NCI-H1417 treated with DMSO at 0.1 percent for 48 hours (cell line): ENCODE results near the gene CES2.

Experiments
- DNase-seq: peaks from one replicate; lab custom pipeline; 2025; lab: John Stamatoyannopoulos, UW

Gene CES2

GRCh38 chr16:66902648-66903543, 32.4 kb upstream of the CES2 start:
- no peak for DNase-seq

GRCh38 chr16:66903544-66904427, 31.5 kb upstream of the CES2 start:
- no peak for DNase-seq

DNA sequence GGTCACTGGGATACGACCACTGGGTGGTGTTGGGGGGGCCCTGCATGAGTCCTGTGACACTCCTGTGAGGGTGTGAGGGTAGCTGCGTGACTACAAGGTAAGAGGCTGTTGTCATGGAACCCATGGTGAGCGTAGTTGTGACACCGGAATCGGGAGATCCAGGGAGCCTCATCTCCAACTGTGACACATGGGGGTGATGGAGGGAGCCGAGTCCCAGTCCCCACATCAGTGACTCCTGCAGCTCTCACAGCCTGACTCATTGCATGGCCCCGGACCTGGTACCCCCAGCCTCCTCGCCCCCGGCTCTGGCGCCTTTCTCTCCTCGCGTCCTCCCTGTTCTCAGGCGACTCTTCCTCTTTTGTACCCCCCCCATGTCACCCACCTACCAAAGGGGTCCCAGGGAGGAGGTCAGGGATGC, 30.9 kb upstream of the CES2 start:
- no peak for DNase-seq

- DNase-seq = no peak
Observed at GRCh38 chr16:66904846-66905632, 30.3 kb upstream of the CES2 start.

DNA sequence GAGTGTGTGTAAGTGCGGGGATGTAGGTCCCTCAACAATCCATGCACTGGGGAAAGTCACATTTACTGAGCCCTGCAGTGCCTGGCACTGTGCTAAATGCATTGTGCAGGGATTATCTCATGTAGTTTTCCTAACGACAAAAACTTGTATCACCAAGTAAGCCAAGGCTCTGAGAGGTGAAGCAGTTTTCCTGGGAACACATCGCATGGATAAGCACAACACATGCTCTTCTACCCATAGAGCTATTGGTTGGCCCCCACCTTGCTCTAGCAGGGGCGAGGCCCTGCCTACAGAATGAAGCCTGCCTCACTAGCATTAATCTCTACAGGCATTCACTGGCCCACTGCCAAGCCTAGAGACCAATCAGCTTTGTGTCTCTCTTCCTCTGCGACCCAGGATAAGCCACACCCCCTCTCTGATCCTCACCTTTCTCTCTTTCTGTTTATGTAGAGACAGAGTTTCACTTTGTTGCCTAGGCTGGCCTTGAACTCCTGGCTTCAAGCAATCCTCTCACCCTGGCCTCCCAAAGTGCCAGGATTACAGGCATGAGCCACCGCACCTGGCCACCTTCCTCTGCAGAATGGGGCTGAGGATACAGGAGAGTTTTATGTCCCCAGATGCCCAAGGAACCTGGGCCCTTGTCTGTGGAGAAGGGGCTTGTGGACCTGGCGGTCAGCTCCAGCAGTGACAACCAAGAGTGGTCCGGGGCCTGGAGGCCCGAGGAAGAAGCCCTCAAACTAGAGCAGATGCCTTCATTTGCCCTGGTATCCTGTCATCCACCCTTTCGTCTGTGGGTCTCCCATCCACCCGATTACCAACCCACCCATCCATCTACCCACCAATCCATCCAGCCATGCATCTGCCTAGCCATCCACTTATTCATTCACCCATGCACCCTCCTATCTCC, 29.4 kb upstream of the CES2 start:
- DNase-seq = no peak

- DNase-seq = no peak
Observed at GRCh38 chr16:66906916-66907836, 28.1 kb upstream of the CES2 start.

DNA sequence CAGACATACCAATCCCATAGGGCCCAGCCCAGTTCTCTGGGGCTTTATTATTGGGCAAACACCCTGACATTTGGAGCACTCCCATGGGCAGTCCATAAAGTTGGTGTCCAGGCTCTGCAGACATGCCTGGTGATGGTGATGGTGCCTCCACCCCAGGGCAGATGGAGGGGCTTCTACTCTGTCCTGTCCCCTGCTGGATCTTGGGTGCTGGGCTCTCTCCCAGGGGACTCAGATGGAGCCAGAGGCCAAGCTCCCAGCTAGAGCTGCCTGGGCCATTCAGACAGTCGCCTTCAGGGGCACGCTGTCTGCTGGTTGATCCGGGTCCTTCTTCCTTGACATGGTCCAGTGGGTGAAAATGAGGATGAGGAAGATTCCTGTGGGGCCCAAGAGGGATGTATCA, 27.2 kb upstream of the CES2 start:
- DNase-seq = no peak

DNA sequence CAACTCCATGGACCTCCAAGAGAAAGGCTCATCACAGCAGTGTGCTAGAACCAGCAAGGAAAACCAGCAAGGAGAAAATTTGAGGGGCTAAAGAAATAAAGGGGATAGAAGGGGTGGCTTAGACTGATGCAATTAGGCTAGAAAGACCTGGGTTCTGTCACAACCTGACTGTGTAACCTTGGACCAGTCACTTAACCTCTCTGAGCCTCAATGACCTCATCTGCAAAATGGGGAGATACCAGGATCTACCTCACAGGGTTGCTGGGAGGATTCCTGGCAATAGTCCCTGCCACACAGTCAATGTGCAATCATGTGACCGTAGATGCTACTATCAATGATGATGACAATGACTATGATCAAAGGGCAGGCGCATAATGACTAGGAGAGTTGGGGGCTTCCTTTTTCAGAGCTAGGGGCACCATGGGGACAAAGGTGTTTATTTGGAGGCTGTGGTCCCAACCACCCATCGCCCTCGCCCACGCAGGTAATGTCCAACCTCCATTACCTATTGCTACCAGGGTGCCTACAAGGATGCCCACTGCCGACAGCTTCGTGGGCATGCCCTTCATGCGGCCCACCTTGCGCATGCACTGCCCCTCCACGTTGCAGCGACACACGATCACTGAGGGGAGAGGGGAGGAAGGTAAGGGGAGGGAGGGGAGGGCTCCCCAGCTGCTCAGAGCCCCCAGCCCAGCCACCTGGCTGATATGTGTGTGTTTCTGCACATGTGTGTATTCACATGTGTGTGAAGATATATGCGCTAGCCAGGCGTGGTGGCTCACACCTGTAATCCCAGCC, 26.4 kb upstream of the CES2 start:
- DNase-seq = no peak

DNA sequence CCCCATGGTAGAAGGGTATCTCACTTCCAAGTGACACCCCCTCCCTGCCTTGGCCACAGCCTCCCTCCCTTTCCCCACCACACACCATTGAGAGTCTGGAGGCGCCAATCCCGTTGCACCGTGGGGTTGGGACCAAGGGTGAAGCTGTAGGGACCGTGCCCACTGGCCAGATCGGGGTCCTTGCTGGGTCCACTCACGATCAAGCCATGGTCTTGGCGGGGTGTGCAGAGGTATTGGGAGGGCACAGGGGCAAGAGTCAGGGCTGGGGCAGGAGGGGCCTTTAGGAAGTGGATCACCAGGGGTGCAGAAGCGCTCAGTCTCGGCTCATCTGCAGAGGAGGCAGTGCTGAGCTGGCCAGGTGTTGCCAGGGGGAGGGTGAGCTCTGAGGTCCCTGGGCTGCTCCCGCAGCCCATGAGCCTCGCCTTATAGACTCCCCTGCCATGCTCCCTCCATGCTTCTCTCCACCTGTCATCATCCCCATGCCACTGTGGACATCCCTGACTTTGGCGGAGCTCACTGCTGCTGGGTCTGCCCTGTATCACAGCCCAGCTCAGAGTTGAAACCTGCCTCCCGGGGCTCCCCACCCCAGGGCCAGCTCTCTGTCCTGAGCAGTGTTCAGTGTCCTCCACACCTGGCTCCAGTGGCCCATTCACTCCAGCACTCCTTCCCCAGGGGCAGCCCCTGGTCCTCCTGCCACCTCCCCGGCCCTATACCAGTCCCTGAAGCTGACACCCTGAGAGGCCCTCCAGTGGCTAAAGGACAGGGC, 25.0 kb upstream of the CES2 start:
- DNase-seq = no peak

DNA sequence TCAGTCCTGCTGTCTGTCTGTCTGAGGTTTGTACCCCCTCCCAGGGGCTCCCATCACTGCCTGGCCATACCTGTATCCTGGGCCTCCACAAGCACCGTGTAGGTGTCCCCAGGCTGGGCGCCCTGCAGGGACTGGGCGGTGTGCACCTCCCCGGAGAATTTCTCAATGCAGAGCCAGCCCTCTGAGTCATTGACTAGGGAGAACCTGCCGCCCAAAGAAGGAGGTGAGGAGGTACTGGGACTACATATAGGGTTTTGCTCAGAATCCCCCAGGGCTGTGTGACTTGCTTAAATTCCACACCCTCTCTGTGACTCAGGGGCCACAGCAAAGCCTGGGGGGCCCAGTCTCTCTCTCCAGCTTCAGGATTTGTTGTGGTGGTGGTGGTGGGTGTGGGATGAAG, 24.2 kb upstream of the CES2 start:
- no peak for DNase-seq

DNA sequence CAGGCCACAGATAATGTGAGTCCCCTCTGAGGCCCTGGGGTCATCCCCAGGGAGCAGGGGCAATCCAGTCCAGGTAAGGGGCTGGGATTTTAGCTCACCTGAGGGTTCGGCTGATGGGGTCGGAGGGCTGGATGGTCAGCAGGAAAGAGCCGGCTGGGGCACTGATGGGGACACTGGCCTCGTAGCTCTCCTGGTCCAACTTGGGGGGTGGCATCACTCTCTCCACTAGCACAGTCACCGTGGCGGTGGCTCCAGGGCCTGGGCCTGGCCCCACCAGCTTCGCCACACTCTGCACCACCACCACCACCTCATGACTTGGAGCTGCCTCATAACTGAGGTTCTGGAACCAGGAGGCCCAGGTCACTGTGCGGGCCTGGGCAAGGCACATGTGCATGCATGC, 23.5 kb upstream of the CES2 start:
- DNase-seq = no peak

DNA sequence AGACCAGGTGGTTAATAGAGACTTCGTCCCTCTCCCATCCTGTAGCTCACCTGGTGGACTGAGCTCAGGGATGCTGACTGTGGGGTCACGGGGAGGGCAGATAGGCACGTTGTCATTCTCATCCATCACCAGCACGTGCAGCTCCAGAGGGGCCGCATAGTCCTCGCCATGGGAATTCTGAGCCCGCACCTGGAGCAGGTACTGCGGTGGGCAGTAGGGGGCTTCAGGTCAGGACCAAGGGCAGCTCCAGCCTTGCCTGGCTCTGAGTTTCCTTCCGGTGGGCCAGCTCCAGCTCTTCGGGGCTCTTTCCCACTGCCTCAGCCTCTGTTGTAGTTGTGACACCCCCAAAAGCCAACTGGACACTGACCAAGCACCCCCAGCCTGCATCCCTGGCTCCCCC, 22.2 kb upstream of the CES2 start:
- DNase-seq = no peak

DNA sequence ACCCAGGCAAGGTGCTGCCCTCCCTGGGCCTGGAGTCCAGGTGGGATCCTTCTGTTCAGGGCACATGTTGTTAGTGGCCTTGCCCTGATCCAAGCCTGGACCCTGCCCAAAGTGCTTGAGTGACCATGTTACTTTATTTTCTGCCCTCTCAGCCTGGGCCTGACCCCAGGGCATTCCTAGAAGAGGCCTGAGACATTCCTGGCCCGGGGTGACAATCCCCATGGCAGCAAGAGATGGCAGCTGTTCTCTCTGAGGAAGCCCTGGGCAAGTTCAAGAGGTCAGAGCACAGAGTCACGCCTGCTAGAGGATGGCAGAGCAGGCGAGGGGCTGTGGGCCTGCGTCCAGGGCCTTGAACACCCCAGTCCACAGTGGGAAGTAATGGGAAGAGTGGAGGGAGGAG, 21.6 kb upstream of the CES2 start:
- no peak for DNase-seq

GRCh38 chr16:66914541-66914940, 20.8 kb upstream of the CES2 start:
- no peak for DNase-seq

GRCh38 chr16:66915041-66915440, 20.3 kb upstream of the CES2 start:
- no peak for DNase-seq

DNA sequence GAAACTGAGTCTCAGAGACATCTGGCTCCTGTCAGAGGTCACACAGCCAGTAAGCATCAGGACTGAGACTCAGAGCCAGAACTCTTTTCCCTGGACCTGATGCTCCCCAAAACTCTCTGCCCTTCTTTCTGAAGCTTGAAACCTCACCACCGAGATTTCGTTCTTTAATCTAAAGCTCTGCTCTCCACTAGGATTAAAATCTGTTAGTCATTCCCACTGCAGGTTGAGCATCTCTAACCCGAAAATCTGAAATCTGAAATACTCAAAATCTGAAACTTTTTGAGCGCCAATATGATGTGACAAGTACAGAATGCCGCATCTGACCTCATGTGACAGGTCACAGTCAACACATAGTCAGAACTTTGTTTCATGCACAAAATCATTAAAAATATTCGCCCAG, 18.8 kb upstream of the CES2 start:
- no peak for DNase-seq

GRCh38 chr16:66917741-66918140, 17.6 kb upstream of the CES2 start:
- no peak for DNase-seq

DNA sequence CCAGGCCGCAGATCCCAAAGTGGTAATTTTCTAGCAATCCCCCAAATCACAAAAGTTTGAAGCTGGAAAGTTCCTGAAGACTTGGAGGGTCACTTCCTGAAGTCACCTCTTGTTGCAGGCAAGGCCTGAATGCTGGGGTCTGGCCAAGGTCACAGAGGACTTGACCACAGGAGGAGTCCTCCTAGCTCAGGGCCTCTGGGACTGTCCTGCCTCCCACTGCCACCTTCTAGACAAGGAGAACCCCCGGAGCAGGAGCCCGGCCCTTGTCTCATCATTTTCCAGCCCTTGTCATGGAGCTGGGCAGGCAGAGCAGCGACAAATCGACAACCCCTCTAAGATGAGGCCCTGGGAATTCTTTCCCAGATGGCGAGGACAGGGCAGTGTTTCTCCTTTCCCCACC, 17.0 kb upstream of the CES2 start:
- no peak for DNase-seq
